ENCODE measurements around the gene SNX13.

The SNX13 gene

DNA sequence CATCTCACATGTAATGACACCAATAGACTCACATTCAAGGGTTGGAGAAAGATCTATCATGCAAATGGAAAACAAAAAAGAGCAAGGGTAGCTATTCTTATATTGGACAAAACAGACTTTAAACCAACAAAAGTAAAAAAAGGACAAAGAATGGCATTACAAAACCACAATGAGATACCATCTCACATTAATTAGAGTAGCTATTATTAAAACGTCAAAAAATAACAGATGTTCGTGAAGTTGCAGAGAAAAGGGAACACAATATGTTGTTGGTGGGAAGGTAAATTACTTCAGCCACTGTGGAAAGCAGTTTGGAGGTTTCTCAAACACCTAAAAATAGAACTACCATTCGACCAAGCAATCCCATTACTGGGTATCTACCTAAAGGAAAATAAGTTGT is 197.0 kb downstream of the SNX13 start:
- DNase-seq = no peak
- no peak for TF ChIP-seq POLR2A (IDR thresholded peaks at IDR 0.05; ENCODE audit: low read length)
- no peak for TF ChIP-seq GATA1 (IDR thresholded peaks at IDR 0.05; ENCODE audit: low read depth, low read length)

GRCh38 chr7:17741426-17741825 is 198.9 kb downstream of the SNX13 start:
- DNase-seq = no peak
- TF ChIP-seq GATA1 (IDR thresholded peaks at IDR 0.05; ENCODE audit: low read depth, low read length) (no peak), POLR2A (IDR thresholded peaks at IDR 0.05; ENCODE audit: low read length) (no peak)

All from erythroblast (primary cell).